ENCODE results near the gene ROBO1.

The ROBO1 gene

DNA sequence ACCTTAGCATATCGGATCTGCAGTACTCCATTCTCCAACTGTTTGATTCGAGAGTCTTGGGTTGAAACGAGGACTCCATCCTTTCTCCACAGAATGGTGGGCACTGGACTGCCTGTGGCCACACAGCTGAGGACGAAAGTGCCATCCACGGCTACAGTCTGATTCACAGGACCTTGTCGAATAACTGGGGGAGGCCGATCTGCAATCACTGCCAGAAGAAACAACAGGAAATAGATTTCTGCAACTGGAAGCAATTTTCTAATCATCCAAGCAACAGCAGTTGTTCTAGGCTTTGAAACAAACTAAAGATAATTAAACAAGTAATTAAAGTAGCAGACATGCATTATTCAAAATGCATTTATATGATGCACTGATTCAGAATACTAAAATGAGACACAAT is 1097.7 kb downstream of the ROBO1 start:
- in situ Hi-C loops (cut with MboI; ENCODE audit: low sequenced_read_pairs) = loop anchor here (25.0 kb wide), 1 partner anchor 342 kb away; no protein-coding TSS in a partner anchor

- in situ Hi-C loops (cut with MboI; ENCODE audit: low sequenced_read_pairs) = loop anchor here (25.0 kb wide), 1 partner anchor 344 kb away; no protein-coding TSS in a partner anchor
Observed at GRCh38 chr3:78668302-78668701, 1099.5 kb downstream of the ROBO1 start.

GRCh38 chr3:78666470-78666800 is 1101.4 kb downstream of the ROBO1 start:
- in situ Hi-C loops (cut with MboI; ENCODE audit: low sequenced_read_pairs) = loop anchor here (25.0 kb wide), 1 partner anchor 346 kb away; no protein-coding TSS in a partner anchor

- in situ Hi-C loops (cut with MboI; ENCODE audit: low sequenced_read_pairs) = loop anchor here (25.0 kb wide), 1 partner anchor 346 kb away; no protein-coding TSS in a partner anchor
Observed at GRCh38 chr3:78665776-78666469, 1101.9 kb downstream of the ROBO1 start.

DNA sequence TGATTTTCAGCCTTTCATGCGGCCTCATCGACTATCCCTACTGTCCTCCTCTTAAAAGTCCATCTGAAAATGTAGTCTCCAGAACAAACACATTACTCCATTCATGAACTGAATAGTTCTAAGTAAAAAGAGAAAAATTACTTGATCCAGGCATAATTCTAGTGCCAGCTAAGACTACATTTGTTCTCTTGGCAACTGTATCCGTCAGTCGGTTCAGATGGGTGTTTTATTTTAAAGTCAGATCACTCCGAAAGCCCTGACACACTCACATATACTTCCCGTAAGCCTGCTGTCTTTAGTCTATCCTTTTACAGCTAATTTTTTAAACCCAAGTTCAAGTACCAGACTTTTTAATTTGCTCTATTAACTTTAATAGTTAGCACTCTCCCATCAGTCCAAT is 1102.7 kb downstream of the ROBO1 start:
- in situ Hi-C loops (cut with MboI; ENCODE audit: low sequenced_read_pairs) = loop anchor here (25.0 kb wide), 1 partner anchor 347 kb away; no protein-coding TSS in a partner anchor

GRCh38 chr3:78660957-78661356 is 1106.8 kb downstream of the ROBO1 start:
- in situ Hi-C loops (cut with MboI; ENCODE audit: low sequenced_read_pairs) = loop anchor here (25.0 kb wide), 1 partner anchor 351 kb away; no protein-coding TSS in a partner anchor

- in situ Hi-C loops (cut with MboI; ENCODE audit: low sequenced_read_pairs) = loop anchor here (25.0 kb wide), 1 partner anchor 353 kb away; no protein-coding TSS in a partner anchor
Observed at GRCh38 chr3:78659386-78659987, 1108.3 kb downstream of the ROBO1 start.

GRCh38 chr3:78647726-78648125 is 1120.1 kb downstream of the ROBO1 start:
- in situ Hi-C loops (cut with MboI; ENCODE audit: low sequenced_read_pairs) = no loop called here

DNA sequence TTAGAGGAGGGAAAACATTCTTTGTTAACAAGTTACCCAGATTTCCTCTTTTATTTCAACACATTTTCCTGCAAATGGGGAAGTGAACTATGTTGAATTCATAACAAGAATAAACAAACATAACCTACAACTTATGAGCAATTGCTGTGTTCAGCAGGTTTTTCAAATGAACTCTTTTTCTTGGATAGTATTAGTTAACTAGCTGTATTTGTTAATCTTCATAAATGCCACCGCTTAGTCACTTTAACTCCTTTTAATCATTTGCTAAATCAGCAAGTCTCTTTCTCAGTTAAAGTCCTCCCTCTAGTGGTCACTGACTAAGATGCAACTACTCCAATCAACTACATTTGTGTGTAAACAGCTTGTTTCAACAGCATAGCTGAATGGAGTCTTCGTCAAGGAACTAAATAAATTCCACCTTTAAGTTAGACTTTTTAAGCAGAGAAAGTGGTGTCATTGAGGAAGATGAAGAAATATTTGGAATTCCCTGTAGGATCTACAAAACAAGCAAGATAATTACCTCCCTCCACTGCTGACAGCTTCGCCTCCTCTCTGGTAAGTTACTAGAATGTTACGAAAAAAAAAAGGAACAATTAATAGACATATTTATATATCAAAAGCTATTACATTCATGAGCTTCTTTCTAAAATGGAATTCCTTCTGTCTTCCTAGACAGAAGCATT is 1122.0 kb downstream of the ROBO1 start:
- in situ Hi-C loops (cut with MboI; ENCODE audit: low sequenced_read_pairs) = no loop called here

DNA sequence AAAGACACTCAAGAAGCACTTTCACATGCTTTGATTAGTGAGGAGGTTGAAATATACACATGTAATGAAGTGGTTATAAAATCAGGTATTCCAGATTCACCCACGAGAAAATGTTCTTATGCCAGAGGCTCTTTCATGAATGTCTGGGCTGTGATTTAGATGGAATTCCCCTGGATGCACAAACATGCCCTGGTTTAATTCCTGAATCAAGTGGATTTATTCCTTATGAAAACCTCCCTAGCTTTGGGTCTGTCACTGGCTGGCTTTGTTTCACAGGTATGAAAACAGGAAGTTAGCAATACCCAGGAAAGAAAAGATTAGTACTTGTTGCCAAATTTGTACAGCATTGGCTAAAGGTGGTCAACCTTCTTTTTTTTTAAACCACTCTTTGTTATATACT is 1123.0 kb downstream of the ROBO1 start:
- in situ Hi-C loops (cut with MboI; ENCODE audit: low sequenced_read_pairs) = no loop called here

DNA sequence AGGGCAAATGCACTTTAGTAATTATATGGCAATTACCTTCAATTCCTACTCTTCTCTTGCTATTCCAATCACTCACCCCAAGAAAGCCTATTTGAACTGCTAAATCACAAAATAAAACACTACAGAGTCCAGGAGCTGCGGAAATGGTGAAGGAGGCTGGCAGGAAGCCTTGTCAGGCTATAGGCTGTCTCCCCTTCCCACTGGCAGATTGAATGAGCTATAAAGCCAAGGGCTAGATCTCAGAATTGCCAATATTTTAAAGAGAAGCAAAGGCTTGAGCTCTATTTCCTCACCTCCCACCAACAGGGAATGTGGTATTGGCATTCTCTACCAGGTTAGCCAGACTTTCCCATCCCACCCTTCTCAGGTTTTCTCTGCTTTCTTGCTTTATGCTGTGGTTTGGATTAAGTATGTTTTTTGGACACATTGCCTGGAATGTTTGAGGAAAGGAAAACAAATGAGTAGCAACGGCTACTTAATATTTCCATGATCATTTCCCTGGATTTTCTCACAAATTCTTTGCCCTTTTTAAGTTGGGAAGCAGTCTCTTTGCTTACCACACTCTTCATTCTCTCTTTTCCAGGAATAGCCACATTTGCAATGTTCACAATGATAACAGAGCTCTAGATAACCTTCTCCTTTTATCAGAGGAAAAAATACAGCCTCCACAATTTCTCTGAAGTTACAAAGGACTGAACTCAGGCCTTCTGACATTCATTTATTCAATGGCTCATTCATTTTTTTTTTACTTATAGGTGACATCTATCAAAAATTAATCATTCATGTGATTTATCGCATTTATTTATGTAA is 1125.4 kb downstream of the ROBO1 start:
- in situ Hi-C loops (cut with MboI; ENCODE audit: low sequenced_read_pairs) = no loop called here

- in situ Hi-C loops (cut with MboI; ENCODE audit: low sequenced_read_pairs) = no loop called here
Observed at GRCh38 chr3:78641703-78642102, 1126.1 kb downstream of the ROBO1 start.

- in situ Hi-C loops (cut with MboI; ENCODE audit: low sequenced_read_pairs) = no loop called here
Observed at GRCh38 chr3:78634316-78634715, 1133.5 kb downstream of the ROBO1 start.

DNA sequence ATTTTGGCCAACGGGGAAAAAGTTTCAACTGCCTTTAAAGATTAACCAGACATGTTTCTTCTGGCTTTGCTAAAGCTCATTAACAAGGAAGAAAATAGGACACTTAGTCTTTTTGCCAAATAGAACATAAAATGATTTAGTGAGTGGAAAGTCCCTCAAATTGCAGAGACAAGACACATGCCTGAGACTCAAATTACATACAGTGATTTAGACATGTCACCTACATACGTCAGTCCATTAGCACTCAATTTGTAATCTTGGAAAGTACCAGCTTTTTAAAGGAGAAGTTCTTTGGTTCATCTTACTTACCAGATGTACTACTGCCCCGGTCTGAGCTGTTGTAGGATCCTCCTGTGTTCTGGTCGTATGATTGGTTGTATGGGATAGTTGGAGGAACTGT is 1134.2 kb downstream of the ROBO1 start:
- in situ Hi-C loops (cut with MboI; ENCODE audit: low sequenced_read_pairs) = no loop called here

GRCh38 chr3:78632925-78633553 is 1134.8 kb downstream of the ROBO1 start:
- in situ Hi-C loops (cut with MboI; ENCODE audit: low sequenced_read_pairs) = no loop called here

GRCh38 chr3:78629544-78629943 is 1138.3 kb downstream of the ROBO1 start:
- in situ Hi-C loops (cut with MboI; ENCODE audit: low sequenced_read_pairs) = no loop called here

GRCh38 chr3:78621061-78621716 is 1146.6 kb downstream of the ROBO1 start:
- in situ Hi-C loops (cut with MboI; ENCODE audit: low sequenced_read_pairs) = no loop called here

DNA sequence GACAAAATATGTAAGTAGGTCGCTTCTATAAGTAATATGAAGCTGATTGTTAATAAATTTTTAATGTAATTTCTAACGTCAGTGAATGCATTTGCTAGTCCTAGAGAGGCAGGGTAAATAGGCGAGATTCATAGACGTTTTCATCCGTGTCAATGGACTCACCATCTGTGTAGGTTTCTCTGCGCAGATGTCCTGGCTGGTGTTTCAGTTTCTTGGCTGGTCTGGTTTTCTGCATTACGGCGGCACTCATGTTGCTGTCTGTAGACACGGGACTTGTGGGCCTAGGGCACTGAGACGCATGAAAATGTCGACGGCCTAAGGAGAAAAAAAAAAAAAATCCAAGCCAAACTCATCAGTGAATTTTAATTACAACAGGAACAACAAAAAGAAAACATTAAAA is 1153.3 kb downstream of the ROBO1 start:
- in situ Hi-C loops (cut with MboI; ENCODE audit: low sequenced_read_pairs) = no loop called here

GRCh38 chr3:78613421-78613879 is 1154.3 kb downstream of the ROBO1 start:
- in situ Hi-C loops (cut with MboI; ENCODE audit: low sequenced_read_pairs) = no loop called here

DNA sequence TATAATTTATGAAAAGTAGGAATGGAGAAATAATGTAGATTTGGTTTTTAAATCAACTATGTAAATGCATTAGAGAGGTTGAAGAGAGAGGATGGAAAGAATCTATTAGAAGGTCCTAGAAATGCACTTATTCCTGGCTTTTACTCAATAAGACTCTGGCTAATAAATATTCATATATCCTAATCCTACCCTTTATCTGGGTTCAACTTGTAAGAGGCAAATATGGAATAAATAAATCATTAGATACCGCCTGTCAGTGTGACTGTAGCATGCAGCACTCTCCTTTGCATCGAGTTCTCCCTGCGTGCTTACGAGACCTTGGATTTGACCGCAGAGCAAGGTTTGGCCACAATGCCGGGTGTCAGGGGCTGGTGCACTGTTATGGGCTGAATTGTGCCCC is 1156.5 kb downstream of the ROBO1 start:
- in situ Hi-C loops (cut with MboI; ENCODE audit: low sequenced_read_pairs) = no loop called here
